BE2C (cell line): ENCODE measurements around the gene GOLGA1.
A peak's percentile ranks its signal among the peaks of the same experiment; 100 is the strongest.

ENCODE experiments used
- DNase-seq: peaks from one replicate; pipeline ENCODE4 v3.0.0-alpha.2; 2020
- H3K27me3 ChIP-seq: fragments of 250-450 bp; sonication (Bioruptor Pico); 2 replicates; pipeline ENCODE4 v1.5.1; 2020; ENCODE audit warnings: mild to moderate bottlenecking
- H3K36me3 ChIP-seq: fragments of 250-450 bp; sonication (Bioruptor Pico); 2 replicates; pipeline ENCODE4 v1.5.1; 2020; ENCODE audit warnings: mild to moderate bottlenecking
- H3K4me1 ChIP-seq: fragments of 250-450 bp; sonication (Bioruptor Pico); 2 replicates; pipeline ENCODE4 v1.5.1; 2020
- H3K4me3 ChIP-seq: 2 replicates; pipeline ENCODE4 v1.5.1; 2011; ENCODE audit warnings: low read depth, low read length
- H3K9me3 ChIP-seq: fragments of 250-450 bp; sonication (Bioruptor Pico); 2 replicates; pipeline ENCODE4 v1.5.1; 2020
- CTCF ChIP-seq: IDR thresholded peaks from 2 replicates; pipeline ENCODE4 v1.5.1; 2012; ENCODE audit warnings: mild to moderate bottlenecking, low read depth, low read length

The GOLGA1 gene

DNA sequence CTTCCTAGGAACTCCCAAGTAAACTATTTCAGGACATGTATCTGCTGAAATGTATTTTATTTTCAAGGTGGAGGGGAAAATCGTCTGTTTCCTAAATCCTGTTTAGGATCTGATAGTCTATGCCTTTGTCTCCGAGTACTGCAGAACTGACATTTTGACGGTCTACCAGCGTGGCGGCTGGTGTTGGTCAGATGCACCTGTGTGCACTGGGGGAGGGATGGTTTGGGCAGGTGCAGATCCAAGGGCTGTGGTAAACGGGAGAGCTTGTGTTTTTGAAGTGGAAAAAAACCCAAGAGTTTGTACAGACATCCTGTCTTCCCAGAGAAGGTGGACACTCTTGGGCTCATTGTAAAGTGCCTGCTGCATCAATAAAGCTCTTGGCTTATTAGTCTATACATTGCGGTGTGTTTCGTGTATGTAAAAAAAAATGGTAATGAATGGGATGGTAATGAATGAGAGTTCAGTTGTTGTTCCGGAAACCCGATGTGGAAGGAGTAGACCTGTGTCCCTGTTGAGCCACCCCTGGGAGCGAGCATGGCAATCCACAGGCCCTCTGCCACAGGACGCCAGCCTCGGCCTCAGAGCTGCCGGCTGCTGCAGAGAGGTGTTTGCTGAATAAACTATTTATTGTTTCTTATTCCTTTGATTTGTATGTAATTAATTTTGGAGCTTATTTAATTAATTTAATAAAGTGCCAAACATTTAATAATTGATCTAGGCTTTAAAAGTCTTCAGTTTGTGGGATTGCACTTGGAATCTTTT, 63.7 kb downstream of the GOLGA1 start:
- H3K4me3 ChIP-seq = no peak overlapping the region
- H3K36me3 ChIP-seq = peaks cover 77% of the 10 kb centered on the region
- H3K4me1 ChIP-seq = peaks cover 1% of the 10 kb centered on the region; the same call in 1 of the 2 replicates
- TF ChIP-seq CTCF = no peak
- H3K9me3 ChIP-seq = no peaks in the 10 kb centered on the region
- DNase-seq = no peak
- no peaks in the 10 kb centered on the region for H3K27me3 ChIP-seq

GRCh38 chr9:124875501-124875900, 65.4 kb downstream of the GOLGA1 start:
- peaks cover 78% of the 10 kb centered on the region for H3K36me3 ChIP-seq
- no peaks in the 10 kb centered on the region for H3K9me3 ChIP-seq
- no peaks in the 10 kb centered on the region for H3K27me3 ChIP-seq
- H3K4me3 ChIP-seq = no peak overlapping the region
- peaks cover 5% of the 10 kb centered on the region; the same call in 1 of the 2 replicates for H3K4me1 ChIP-seq
- no peak for DNase-seq
- TF ChIP-seq CTCF = no peak

- Histone ChIP-seq H3K4me1 (peaks cover 5% of the 10 kb centered on the region; the same call in 1 of the 2 replicates), H3K27me3 (no peaks in the 10 kb centered on the region), H3K4me3 (no peak overlapping the region), H3K9me3 (no peaks in the 10 kb centered on the region), H3K36me3 (peaks cover 66% of the 10 kb centered on the region)
- no peak for DNase-seq
- TF ChIP-seq CTCF = no peak
Observed at GRCh38 chr9:124873664-124874063, 67.2 kb downstream of the GOLGA1 start.

- TF ChIP-seq CTCF = no peak
- H3K9me3 ChIP-seq = no peaks in the 10 kb centered on the region
- no peak for DNase-seq
- peak overlapping the region; percentile 95 for H3K4me3 ChIP-seq
- H3K36me3 ChIP-seq = peaks cover 41% of the 10 kb centered on the region
- no peaks in the 10 kb centered on the region for H3K27me3 ChIP-seq
- H3K4me1 ChIP-seq = peaks cover 5% of the 10 kb centered on the region; the same call in 1 of the 2 replicates
Observed at GRCh38 chr9:124871156-124871561, 69.7 kb downstream of the GOLGA1 start.

- DNase-seq = no peak
Observed at GRCh38 chr9:124870723-124871122, 70.2 kb downstream of the GOLGA1 start.

More at GRCh38 chr9:124870723-124871122, 70.2 kb downstream of the GOLGA1 start:
- Histone ChIP-seq H3K4me1 (peaks cover 5% of the 10 kb centered on the region; the same call in 1 of the 2 replicates), H3K36me3 (peaks cover 37% of the 10 kb centered on the region), H3K9me3 (no peaks in the 10 kb centered on the region), H3K4me3 (peak overlapping the region; percentile 95), H3K27me3 (no peaks in the 10 kb centered on the region)
- no peak for TF ChIP-seq CTCF
